Skeletal muscle cell (primary cell): ENCODE measurements around the gene MVD.

Experiments
- DNase-seq: peaks from one replicate; pipeline ENCODE4 v3.0.0-alpha.2; 2010; ENCODE audit warnings: low read depth
- H3K4me3 ChIP-seq: 2 replicates; pipeline ENCODE4 v1.5.1; 2011; ENCODE audit warnings: low read depth, mild to moderate bottlenecking, control low read depth, low read length, moderate library complexity

Gene MVD

DNA sequence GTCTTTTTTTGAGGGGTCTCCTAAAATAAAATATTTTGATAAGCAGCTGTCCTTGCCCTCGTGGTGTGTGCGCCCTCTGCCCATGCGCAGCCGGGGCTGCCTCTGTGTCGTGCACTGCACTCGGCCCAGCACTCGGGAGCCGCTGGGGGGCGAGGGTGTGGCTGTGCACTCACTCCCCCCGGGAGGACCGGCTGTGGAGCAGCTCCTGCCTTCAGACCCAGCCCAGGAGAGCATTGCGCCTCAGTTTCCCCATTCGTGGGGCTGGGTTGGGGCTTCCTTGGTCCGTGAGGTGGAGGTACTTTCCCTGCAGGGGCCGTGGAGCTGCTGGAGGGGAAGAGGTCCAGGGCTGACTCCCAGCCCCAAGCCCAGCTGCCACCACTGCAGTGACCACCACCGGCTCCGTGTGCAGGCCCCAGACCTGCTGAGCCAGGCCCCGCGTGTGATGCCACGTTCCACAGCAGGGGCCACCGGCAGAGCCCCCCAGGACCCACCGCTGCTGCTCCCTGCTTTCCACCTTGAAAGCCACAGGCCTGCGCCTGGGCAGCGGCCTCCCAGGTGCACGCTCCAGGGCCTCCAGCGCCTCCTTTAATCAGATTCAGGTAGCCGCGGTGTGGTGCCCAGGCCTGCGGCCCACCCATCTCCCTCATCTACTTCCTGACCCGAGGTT is 30.8 kb downstream of the MVD start:
- DNase-seq: no peak
- no peak overlapping the region for H3K4me3 ChIP-seq

DNA sequence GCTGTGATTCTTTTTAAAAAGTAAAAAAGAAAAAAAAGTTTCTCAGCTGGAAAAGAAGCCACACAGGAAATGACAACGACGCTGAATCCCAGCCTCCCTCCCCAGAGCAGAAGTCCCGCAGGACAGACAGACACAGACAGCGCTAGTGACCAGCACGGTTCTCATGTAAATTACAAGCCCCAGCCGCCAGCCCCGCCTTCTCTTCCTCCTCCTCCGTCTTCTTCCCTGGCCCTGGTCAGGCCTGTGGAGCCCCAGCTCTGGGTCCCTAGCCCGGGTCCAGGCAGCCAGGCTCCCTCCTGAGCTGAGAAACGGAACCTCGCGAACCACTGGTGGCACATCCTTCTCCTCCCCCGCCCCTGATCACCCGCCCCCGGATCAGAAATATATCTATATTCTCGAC is 31.5 kb downstream of the MVD start:
- DNase-seq: no peak
- no peak overlapping the region for H3K4me3 ChIP-seq

DNA sequence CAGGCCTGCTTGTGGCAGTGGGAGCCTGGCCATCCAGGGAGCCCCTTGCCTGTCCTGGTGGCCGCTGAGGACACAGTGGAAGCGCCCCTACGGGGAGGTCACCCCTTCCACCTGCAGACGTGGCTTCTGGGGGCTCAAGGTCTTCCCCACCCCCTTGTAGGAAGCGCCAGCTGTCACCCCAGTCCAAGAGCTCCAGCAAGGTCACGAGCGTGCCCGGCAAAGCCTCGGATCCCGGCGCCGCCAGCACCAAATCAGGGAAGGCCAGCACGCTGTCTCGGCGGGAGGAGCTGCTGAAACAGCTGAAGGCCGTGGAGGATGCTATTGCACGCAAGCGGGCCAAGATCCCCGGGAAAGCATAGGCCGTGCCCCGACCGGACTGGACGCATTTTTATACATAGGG is 31.9 kb downstream of the MVD start:
- no peak overlapping the region for H3K4me3 ChIP-seq
- DNase-seq: no peak

DNA sequence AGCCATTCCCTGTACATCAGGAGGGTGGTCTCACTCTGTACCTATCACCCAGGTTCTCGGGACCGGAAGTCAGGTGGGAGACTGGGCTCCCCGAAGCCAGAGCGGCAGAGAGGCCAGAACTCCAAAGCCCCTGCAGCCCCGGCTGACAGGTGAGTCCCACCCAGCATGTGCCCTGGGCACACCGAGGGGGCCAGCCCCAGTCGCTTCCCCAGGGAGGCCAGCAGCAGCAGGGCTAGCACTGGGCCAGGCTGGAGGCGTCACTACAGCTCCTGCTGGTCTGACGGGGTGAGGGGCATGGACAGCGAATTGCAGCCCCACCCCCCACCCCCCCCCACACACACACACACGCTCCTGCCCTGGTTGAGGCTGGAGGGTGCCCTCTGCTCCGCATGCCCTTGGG is 32.5 kb downstream of the MVD start:
- H3K4me3 ChIP-seq: no peak overlapping the region
- DNase-seq: no peak

DNA sequence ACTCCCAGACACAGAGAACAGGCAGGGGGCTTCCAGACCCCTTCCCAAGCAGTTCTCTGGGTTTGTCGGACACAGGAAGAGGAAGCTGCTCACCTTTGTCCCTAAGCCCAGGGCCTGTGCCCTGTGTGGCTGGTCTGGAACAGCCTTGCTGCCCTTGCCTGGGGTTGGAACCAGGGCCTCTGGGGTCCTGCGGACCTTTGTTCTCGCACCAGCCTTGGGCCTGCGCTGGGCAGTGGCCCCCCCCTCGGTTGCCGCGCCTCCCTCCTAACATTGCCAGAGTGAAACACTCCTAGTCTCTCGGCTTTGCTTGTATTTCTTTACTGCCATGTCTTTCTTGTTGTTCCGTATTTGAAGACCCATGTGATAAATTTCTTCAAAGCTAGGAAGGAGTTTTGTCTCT is 33.1 kb downstream of the MVD start:
- no peak for DNase-seq
- H3K4me3 ChIP-seq: no peak overlapping the region

DNA sequence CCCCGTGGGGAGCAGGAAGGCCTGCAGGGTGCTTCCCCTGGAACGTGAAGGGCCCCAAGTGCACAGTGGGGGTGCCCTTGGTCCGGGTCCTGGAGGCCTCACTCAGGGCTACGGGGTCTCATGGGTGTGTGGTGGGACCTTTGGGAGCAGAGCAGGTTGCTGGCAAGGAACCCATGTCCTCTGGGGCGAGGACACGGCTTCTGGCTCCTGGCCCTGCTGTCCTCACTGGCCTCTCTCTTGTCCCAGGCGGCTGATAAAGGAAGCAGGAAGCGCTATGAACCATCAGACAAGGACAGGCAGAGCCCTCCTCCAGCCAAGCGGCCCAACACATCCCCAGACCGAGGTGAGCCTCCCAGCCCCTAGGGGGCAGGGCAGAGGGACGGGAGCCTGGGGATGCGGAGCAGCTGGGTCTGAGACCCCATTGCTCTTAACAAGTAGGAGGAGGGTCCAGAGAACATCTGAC is 34.3 kb downstream of the MVD start:
- no peak for DNase-seq
- no peak overlapping the region for H3K4me3 ChIP-seq

DNA sequence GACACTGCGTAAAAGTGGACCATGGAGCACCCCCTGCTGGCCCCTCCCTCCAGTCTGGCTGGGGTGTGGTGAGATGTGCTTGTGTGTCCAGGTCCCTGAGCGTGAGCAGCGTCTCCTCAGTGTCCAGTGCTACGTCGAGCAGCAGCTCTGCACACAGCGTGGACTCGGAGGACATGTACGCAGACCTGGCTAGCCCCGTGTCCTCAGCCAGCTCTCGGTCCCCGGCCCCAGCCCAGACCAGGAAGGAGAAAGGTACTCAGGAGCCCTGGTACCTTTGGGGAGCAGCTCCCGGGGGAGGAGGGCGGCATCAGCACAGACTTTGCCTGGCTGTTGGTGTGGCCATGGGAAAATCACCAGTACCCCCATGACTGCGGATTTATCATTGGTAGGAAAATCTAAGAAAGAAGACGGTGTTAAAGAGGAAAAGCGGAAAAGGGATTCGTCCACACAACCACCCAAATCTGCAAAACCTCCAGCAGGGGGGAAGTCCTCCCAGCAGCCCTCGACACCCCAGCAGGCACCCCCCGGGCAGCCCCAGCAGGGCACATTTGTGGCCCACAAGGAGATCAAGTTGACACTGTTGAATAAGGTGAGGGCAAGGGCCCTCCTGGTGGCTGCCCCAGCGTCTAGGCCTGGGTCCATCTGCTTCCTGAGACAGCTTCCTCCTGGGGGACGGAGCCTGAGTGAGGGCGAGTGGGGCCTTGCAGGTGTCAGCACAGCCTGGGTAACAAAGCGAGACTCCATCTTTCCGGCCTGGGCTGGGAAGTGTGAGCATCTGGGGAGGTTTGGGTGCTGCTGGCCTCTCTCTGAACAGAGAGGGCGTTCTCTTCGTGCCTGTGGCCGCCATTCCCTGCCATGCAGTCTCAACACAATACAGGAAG is 35.1 kb downstream of the MVD start:
- DNase-seq: no peak
- H3K4me3 ChIP-seq: no peak overlapping the region

DNA sequence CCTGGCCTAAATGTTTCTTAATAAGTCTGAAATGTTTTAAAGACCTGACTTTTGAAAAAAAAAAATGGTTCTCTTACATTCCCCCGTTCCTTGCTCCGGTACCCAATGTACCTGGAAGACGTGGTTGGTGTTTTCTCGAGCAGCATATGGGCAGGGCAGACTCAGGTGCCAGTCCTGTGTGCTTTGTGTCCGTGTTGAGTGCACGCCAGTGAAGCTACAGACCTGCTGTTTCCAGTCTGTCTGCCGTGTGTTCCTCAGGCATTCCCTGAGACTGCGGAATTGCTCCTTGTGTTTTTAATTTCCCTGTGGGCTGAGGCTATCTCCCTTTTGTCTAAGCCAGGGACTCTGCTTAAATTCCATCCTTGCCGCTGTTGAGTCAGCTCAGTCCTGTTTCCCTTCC is 36.2 kb downstream of the MVD start:
- no peak overlapping the region for H3K4me3 ChIP-seq
- DNase-seq: no peak

DNA sequence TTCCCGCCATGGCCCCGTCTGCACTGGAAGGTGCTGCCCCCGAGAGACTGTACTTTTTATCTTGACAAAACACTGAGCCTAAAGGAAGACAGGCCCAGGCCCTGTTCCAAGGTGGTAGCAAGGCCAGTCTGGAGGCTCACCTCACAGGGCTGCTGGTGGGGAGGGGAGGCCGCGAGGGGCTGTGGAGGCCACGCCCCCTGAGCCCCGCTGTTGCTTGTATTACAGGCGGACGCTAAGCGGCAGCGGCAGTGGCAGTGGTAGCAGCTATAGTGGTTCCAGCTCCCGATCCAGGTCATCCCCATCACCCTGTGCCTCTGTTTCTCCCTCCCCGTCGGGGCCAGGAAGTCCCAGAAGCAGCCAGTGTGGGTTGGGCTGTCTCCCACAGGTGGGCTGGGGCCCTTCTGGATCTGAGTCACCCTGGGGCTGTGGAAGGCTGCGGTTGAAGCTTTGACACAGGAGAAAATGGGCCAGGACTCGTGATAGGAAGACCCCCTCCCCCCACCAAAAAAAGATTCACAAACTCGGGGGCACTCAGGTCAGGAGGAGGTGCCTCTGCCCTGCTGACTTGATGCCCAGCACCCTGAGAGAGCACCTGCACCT is 37.8 kb downstream of the MVD start:
- no peak overlapping the region for H3K4me3 ChIP-seq
- no peak for DNase-seq

DNA sequence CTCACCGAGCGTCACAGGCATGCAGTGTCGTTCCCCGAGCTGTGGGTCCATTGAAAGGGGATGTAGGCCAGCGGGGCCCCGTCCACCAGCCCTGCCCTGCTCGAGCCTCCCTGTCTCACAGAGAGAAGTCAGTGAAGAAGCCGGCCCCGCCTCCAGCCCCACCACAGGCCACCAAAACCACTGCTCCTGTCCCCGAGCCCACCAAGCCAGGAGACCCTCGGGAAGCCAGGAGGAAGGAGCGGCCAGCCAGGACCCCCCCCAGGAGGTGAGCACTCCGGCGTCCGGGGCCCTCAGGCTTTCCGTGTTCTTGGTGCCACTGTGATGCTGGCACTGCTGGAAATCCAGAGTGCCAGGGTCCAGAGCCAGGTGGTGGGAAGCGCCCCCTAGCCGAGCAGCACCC is 38.4 kb downstream of the MVD start:
- DNase-seq: no peak
- H3K4me3 ChIP-seq: no peak overlapping the region

DNA sequence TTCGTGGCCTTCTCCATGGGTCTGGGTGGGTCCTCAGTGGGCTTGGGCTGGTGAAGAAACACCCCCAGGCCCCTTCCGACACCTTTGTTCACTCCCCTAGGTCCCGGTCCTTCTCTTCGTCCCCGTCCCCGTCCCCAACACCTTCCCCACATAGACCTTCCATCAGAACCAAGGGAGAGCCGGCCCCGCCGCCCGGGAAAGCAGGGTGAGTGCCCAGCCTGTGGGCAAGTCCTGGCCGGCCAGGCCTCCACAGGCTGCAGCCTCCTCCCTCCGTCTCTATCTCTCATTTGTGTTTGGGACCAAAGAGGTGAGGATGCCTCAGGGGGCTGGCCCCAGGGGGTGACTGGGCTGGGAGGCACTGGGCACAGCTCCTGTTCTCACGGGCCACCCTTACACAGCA is 39.0 kb downstream of the MVD start:
- no peak overlapping the region for H3K4me3 ChIP-seq
- no peak for DNase-seq

DNA sequence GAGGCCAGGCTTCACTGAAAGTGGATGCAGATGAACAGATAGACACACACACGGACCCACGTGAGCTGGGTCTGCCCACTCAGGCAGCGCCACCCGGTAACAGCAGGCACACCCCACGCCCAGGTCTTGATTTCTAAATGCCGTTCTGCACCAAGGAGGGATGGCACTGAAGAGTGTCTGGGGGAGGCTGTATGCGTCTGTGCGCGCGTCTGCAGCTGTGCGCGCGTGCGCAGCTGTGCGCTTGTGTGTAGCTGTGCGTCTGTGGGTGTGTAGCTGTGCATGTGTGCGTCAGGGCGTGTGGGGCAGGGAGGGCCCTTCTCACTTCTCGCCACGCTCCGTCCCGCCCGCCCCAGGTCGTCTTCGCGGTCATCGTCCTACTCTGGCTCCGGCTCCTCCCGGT is 40.0 kb downstream of the MVD start:
- no peak overlapping the region for H3K4me3 ChIP-seq
- no peak for DNase-seq

DNA sequence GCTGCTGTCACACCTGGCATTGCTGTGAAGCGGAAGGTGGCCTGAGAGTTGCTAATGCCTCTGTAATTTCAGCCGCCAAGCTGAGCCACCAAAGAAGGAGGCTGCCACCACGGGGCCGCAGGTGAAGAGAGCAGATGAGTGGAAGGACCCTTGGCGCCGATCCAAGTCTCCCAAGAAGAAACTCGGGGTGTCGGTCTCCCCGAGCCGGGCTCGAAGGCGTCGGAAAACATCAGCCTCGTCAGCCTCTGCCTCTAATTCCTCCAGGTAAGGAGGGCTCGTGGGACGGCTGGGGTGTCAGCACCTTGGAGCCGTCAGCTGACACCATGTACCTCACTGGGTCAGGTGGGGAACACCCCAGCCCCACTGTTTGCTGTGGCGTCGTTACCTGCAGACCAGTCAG is 40.8 kb downstream of the MVD start:
- no peak for DNase-seq
- no peak overlapping the region for H3K4me3 ChIP-seq

DNA sequence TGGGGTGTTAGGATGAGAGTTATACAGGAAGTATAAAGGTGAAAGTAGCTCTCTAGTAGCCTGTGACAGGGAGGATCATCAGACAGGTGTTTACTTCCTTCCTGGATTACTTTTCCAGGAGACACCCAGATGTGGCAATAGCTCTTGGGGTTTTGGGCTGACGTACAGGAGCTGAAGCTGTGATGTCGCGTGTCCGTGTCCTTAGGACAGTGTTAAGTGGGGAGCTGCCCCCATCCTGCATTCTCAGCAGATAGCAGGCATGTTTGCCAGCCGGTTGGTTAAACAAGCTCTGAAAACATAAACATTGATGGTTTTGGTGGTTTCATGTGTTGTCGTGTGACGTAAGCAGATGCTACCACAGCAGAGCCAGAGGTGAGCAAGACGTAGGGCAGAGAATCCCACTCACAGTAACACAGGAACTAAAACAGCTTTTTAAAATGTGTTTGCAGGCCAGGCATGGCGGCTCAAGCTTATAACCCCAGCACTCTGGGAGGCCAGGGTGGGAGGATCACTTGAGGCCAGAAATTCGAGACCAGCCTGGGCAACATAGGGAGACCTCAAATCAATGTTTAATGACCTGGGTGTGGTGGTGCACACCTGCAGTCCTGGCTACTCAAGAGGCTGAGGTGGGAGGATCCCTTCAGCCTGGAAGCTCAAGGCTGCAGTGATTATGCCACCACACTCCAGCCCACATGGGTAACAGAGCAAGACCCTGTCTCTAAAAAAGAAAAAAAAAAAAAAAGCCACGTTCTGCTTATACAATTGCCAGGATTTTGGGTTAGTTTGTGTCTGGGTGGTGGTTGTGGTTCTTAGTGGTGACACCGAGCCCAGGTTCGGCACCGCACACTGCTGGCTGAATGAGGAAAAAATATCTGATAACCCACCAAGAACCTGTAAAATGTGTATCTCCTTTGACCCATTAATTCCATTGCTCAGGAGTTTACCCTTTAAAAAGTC is 42.8 kb downstream of the MVD start:
- DNase-seq: no peak
- no peak overlapping the region for H3K4me3 ChIP-seq

DNA sequence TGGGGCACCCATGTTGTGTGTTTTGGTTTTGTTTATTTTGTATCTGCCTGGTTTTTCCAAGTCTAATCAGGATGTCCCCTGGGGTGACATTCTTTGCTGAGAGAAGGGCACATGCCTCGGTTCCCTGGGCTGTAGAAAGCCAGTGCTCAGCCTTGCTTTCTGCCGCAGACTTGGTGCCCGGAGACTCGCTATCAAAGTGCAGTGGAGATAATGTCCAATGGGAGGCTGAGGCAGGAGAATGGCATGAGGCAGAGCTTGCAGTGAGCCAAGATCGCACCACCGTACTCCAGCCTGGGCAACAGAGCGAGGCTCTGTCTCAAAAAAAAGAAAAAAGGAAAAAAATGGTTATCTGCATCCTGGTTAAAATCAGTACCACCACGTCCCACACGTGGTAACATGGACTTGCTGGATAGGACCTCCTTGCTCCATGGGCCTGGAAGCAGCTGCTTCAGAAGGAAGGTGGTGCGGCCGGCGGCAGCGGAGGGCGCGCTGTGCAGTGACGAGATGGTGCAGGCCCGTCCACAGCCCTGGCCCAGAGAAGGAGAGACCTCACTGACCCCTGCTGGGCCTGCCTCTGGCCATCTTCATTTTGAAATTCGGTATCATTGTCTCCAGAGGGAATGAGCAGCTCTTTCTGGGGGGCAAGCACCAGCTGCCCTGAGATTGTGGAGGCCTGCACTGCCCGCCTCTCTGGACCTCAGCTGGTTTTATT is 43.8 kb downstream of the MVD start:
- DNase-seq: no peak
- no peak overlapping the region for H3K4me3 ChIP-seq

DNA sequence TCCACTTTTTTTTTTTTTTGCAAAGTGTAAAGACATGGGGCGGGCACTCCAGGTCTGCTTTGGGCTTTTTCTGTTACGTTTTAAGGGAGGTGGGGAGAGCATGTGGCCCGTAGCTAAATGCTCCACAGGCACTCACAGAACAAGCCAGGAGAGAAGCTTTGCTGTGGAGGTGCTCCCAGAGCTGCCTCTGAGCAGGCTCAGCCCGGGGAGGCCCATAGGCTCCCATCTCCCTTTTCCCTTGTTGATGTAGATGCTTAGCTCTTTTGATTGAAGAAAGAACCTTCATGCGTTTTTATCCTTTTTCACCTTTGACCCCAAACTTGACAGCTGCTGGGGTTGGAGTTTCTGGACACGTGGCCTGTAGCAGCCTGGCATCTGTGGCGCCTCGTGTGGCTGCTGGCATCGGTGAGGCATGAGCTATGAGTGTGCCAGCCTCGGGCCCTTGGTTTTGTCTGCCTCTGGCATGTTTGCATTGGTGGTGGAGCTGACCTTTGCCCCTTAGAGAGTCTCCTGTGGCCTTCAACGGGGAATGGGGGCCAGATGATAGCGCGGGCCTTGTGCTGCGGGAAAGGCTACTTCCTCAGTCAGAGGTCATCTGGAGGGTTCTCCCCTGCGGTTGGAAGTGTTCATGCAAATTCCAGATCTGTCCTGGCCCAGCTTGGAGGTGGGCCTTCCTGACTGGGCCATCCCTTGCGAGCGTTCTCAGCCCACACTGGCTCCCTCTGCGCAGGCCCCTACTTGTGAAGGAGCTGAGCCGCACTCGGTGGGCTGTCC is 44.5 kb downstream of the MVD start:
- DNase-seq: no peak
- H3K4me3 ChIP-seq: no peak overlapping the region

DNA sequence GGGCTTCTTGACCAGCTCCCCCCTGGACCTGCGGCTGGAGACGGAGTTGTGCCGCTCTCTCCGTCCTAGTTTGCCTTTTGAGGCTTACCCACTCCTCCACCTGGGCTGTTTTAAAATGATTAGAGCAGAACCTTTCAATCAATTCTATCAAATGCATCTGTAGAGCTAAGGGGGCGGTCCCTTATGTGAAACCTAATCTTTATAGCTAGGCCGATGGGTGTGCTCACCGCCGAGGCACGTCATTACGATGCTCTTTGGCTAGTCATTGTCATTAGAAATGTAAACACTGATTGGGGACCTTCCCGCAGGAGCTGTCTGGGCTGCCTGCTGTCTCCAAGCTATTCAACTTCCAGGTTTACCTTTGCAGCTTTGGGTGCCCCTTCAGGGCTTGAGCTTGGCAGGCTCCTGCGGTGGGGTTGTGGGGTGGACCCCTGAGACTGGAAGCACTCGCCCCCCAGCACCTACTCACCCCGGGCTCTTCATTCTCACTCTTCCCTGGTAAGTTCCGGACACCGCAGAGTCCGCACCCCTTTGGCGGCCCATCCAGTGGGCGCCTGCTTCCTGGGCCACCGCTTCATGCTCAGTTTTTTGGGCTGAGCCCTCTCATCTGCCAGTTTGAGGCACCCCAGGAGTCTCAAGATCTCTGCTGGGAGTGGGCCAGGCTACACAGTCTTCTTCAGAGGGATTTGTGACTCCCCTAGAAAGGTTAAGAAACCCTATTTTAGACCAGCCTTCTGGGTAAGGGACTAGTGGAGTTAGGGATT is 45.4 kb downstream of the MVD start:
- H3K4me3 ChIP-seq: no peak overlapping the region
- no peak for DNase-seq

DNA sequence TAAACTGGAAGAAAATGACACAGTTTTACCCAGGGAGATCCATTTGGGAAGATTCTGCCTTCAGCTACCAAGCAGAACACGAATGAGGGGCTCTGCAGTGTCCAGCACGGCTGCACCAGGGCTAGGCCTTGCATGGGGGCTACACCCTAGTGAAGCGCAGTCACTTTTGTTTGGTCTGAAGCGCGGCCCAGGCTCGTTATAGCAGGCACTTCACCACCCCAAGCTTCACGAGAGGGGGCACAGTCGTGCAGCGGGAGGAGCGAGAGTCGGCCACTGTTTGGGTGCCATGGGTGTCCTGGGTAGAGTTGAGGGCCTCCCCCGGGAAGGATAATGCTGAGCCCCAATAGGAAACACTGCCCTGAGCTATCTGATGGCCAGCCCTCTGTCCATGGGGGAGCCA is 46.2 kb downstream of the MVD start:
- no peak overlapping the region for H3K4me3 ChIP-seq
- no peak for DNase-seq
